GM12873 (cell line): Measurements from ENCODE around the gene GCLC.

Source experiments
- TF ChIP-seq, protein P1 (sequence below): IDR thresholded peaks from 2 replicates; pipeline ENCODE4 v1.5.1; 2012; ENCODE audit warnings: low read depth, mild to moderate bottlenecking, moderate library complexity, low read length, control low read depth; ENCODE audit not compliant: insufficient read depth; ENCODE audit errors: missing control alignments

Gene GCLC

DNA sequence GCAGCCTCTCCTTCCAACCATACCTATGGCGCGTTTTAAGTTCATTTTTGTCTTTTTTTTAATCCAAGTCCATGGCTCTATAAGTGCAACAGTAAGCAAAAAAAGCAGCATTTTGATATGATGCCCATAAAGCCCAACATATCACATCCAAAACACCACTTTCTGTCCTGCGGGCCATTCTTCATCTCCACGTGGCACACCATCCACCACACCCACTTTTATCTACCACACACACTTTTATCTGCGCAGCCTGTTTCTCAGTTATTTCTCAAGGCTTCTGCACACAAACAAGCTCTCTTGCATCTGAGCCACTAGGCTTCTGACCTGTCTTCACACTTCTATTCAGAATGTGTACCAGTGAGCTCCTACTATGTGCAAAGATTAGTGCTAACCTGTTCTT lies 5.3 kb downstream of the GCLC start:
- TF ChIP-seq, protein P1, sequence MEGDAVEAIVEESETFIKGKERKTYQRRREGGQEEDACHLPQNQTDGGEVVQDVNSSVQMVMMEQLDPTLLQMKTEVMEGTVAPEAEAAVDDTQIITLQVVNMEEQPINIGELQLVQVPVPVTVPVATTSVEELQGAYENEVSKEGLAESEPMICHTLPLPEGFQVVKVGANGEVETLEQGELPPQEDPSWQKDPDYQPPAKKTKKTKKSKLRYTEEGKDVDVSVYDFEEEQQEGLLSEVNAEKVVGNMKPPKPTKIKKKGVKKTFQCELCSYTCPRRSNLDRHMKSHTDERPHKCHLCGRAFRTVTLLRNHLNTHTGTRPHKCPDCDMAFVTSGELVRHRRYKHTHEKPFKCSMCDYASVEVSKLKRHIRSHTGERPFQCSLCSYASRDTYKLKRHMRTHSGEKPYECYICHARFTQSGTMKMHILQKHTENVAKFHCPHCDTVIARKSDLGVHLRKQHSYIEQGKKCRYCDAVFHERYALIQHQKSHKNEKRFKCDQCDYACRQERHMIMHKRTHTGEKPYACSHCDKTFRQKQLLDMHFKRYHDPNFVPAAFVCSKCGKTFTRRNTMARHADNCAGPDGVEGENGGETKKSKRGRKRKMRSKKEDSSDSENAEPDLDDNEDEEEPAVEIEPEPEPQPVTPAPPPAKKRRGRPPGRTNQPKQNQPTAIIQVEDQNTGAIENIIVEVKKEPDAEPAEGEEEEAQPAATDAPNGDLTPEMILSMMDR = no peak

DNA sequence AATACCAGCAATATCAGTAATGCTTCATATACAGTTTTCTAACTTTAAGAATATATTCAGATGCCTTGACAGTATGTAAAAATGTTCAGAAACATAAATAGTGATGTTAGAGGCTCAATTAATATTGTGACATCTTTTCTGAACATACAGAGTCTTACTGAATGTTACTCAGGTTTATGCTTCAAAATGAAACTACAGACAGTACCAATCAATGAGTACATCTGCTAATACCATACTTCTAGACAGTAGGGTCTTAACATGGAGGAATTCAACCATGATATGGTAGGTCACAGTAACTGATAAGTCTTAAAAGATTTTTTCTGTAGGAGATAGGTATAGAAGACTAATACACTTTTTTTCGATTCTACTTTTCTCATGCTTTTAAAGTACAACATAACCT lies 8.3 kb downstream of the GCLC start:
- TF ChIP-seq, protein P1 = no peak

DNA sequence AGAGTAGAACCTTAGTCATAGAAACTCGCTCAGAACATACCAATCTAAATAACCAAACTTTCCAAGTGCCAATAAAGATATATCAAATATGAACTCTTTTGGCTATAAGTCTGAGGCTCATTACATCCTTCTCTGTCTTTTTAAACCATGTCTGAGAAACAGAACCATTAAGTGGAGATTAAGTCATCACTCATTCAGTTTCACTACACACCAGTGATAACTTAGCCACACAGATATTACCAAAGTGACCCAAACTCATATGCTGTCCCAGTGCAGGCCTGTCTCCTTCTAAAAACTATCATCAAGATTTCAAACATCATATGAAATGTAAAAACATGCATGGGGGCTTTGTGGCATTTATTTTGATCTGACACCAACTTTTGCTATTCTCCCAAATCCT lies 12.0 kb downstream of the GCLC start:
- TF ChIP-seq, protein P1 = no peak

GRCh38 chr6:53532061-53532797 lies 12.7 kb downstream of the GCLC start:
- TF ChIP-seq, protein P1 = no peak

DNA sequence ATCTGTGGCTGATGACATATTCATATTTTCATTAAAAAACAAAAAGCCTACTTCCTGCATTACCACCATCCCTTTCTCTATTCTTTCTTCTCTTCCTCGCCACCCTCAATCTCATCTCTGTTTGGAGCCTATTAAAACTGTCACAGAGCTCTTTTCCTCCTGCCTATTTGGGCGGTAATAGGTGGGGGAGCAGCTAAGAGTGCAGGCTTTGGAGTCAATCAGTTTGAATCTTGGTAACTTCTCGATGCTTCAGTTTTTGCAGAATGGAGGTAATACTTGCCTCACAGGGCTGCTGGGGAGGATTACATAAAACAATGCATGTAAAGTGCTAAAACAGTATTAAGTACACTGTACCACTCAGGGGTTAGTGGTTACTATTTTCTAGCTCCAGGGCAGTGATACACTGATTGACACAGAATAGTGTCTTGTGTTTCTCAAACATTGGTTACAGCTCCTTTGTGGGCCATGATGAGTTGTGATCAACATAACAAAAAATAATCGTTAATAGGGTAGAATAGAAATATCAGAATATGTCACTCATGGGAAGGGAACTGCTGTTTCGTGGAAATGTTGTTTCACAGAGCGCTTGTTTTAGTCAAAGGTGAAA lies 14.0 kb downstream of the GCLC start:
- TF ChIP-seq, protein P1 = no peak

GRCh38 chr6:53530346-53530745 lies 14.6 kb downstream of the GCLC start:
- TF ChIP-seq, protein P1 = no peak

GRCh38 chr6:53529324-53530036 lies 15.4 kb downstream of the GCLC start:
- TF ChIP-seq, protein P1 = no peak
